Endothelial cell of umbilical vein (primary cell): Measurements from ENCODE around the gene ARL8A. TPM values are rescaled to one million over a fixed set of nuclear protein-coding genes. Genes with fewer than 3 reads are reported as not detected.

Source experiments
- BruUV-seq: library from RNA; stranded (reverse); fragments of 400-500 nt; replicated peaks from 2 replicates; lab custom pipeline; 2021; lab: Mats Ljungman, UMichigan
- CTCF ChIA-PET: fragments of 300-600, 350-600 bp; sonication (Branson Sonifier 250); formaldehyde crosslinking; loops from one replicate; lab custom pipeline; 2021; ENCODE audit warnings: antibody characterized with exemption, inconsistent platforms; lab: Charles Lee
- POLR2A ChIA-PET: fragments of 300-600, 350-600 bp; sonication (Branson Sonifier 250); formaldehyde crosslinking; loops from one replicate; lab custom pipeline; 2021; ENCODE audit warnings: antibody characterized with exemption, inconsistent platforms; lab: Charles Lee
- DNase-seq: peaks from one replicate; pipeline ENCODE4 v3.0.0-alpha.2; 2011; ENCODE audit warnings: low read depth, low spot score
- FAIRE-seq: peaks from 2 replicates; lab custom pipeline; 2011; peaks lifted over from hg19 to GRCh38; lab: Jason Lieb, UNC
- H2AFZ ChIP-seq: 2 replicates; pipeline ENCODE4 v1.6.0; 2012; ENCODE audit warnings: low read depth, low read length, control low read depth, inconsistent platforms
- H3K27ac ChIP-seq: 2 replicates; pipeline ENCODE4 v1.5.1; 2011; ENCODE audit warnings: low read depth, mild to moderate bottlenecking, control low read depth, low read length, moderate library complexity; ENCODE audit not compliant: insufficient read depth
- H3K27me3 ChIP-seq, 2 experiments: 2 replicates each; pipeline versions ENCODE4 v1.6.0 to v1.6.1; 2011; ENCODE audit warnings: low read length in 2 of 2, mixed read lengths in 1 of 2; ENCODE audit not compliant: control insufficient read depth in 2 of 2, insufficient read depth in 2 of 2
- H3K36me3 ChIP-seq, 2 experiments: 2 replicates in 1 of 2; 3 replicates in 1 of 2; pipeline ENCODE4 v1.5.1; 2011; ENCODE audit warnings: low read length in 2 of 2, mild to moderate bottlenecking in 1 of 2, moderate library complexity in 1 of 2; ENCODE audit not compliant: control insufficient read depth in 2 of 2, insufficient read depth in 2 of 2; ENCODE audit errors: extremely low read depth in 1 of 2
- H3K4me1 ChIP-seq: 3 replicates; pipeline ENCODE4 v1.5.1; 2011; ENCODE audit warnings: mild to moderate bottlenecking, low read length; ENCODE audit not compliant: control insufficient read depth, insufficient read depth; ENCODE audit errors: extremely low read depth
- H3K4me2 ChIP-seq: 2 replicates; pipeline ENCODE4 v1.6.1; 2011; ENCODE audit warnings: low read length, control low read depth, mixed read lengths; ENCODE audit not compliant: insufficient read depth
- H3K4me3 ChIP-seq, 3 experiments: fragments of 200-600 bp in 1 of 3; sonication (generic), shearing (Covaris generic) in 1 of 3; replicated peaks in 1 of 3; 2 replicates each; pipeline ENCODE4 v1.5.1; 2011 to 2016; ENCODE audit warnings: control low read depth in 3 of 3, low read length in 3 of 3, mild to moderate bottlenecking in 2 of 3, inconsistent platforms in 1 of 3, low read depth in 1 of 3, moderate library complexity in 1 of 3; ENCODE audit not compliant: insufficient read depth in 1 of 3
- H3K79me2 ChIP-seq: 2 replicates; pipeline ENCODE4 v1.6.0; 2012; ENCODE audit warnings: low read length, inconsistent platforms; ENCODE audit not compliant: control insufficient read depth, insufficient read depth
- H3K9ac ChIP-seq: replicated peaks from 2 replicates; pipeline ENCODE3; 2011; ENCODE audit warnings: low read length, control low read depth; ENCODE audit not compliant: insufficient read depth; ENCODE audit errors: extremely low read depth
- H3K9me1 ChIP-seq: replicated peaks from 3 replicates; pipeline ENCODE4 v1.6.0; 2011; ENCODE audit warnings: mild to moderate bottlenecking, low read length; ENCODE audit not compliant: control insufficient read depth, insufficient read depth; ENCODE audit errors: extremely low read depth
- H3K9me3 ChIP-seq: replicated peaks from 2 replicates; pipeline ENCODE4 v1.5.1; 2012; ENCODE audit warnings: low read length, inconsistent platforms; ENCODE audit not compliant: control insufficient read depth, insufficient read depth
- H4K20me1 ChIP-seq: replicated peaks from 2 replicates; pipeline ENCODE3; 2011; ENCODE audit warnings: mild to moderate bottlenecking, low read length; ENCODE audit not compliant: control insufficient read depth, insufficient read depth; ENCODE audit errors: extremely low read depth
- CTCF ChIP-seq, 2 donors: IDR thresholded peaks; 1 replicate in 1 of 2; 2 replicates in 1 of 2; pipeline ENCODE4 v1.5.1; 2011; ENCODE audit warnings: low read length in 2 of 2, mild to moderate bottlenecking in 2 of 2, moderate library complexity in 2 of 2, control low read depth in 1 of 2, inconsistent platforms in 1 of 2, low read depth in 1 of 2; ENCODE audit not compliant: insufficient read depth in 1 of 2; ENCODE audit errors: extremely low read depth in 1 of 2
- EZH2 ChIP-seq: IDR thresholded peaks from 2 replicates; pipeline ENCODE4 v1.6.1; 2012; ENCODE audit warnings: borderline replicate concordance, low read depth, mild to moderate bottlenecking, moderate library complexity, low read length, inconsistent platforms; ENCODE audit not compliant: severe bottlenecking
- FOS ChIP-seq: IDR thresholded peaks from 2 replicates; pipeline ENCODE4 v1.6.1; 2011; ENCODE audit warnings: mild to moderate bottlenecking, low read length, moderate library complexity, borderline replicate concordance; ENCODE audit not compliant: insufficient read depth
- GATA2 ChIP-seq: IDR thresholded peaks from 2 replicates; pipeline ENCODE4 v1.7.0; 2011; ENCODE audit warnings: low read depth, mild to moderate bottlenecking, moderate library complexity, mixed read lengths, low read length; ENCODE audit not compliant: insufficient read length, insufficient read depth
- JUN ChIP-seq: IDR thresholded peaks from 2 replicates; pipeline ENCODE4 v1.6.1; 2011; ENCODE audit warnings: borderline replicate concordance, low read depth; ENCODE audit not compliant: insufficient read length, insufficient read depth
- MYC ChIP-seq: IDR thresholded peaks from one replicate; pipeline ENCODE4 v1.6.1; 2011; ENCODE audit warnings: mild to moderate bottlenecking, low read depth, low read length
- POLR2A ChIP-seq: IDR thresholded peaks from 2 replicates; pipeline ENCODE4 v1.6.1; 2012; ENCODE audit warnings: low read depth, mild to moderate bottlenecking, control low read depth, low read length
- POLR2AphosphoS5 ChIP-seq: IDR thresholded peaks from 2 replicates; pipeline ENCODE4 v1.6.1; 2012; ENCODE audit warnings: low read depth, mild to moderate bottlenecking, control low read depth, low read length, moderate library complexity; ENCODE audit not compliant: insufficient read depth
- dilution Hi-C: fragments of 300-500 bp; cut with MboI; formaldehyde crosslinking; loops from one replicate; pipeline ENCODE4 v1.15.0; 2019; ENCODE audit warnings: low sequenced_read_pairs; ENCODE audit not compliant: extremely low pct_ligation_motif_present
- intact Hi-C: fragments of 100-400 bp; cut with micrococcal nuclease; formaldehyde crosslinking; loops from one replicate; pipeline ENCODE4 v1.10.0; 2022
- polyA plus RNA-seq, 4 experiments: library from polyadenylated mRNA; depleted of rRNA in 3 of 4; stranded (reverse) in 3 of 4; unstranded in 1 of 4; fragments of >200 nt; gene quantifications; 2 replicates each; pipeline versions ENCODE4 v1.2.1 to v1.2.3, GENCODE V29; 2011 to 2012; ENCODE audit warnings: missing spikeins in 1 of 4
- total RNA-seq: library from RNA; stranded (reverse); gene quantifications from 2 replicates; pipeline ENCODE4 v1.2.3, GENCODE V29; 2021
- TF ChIP-seq, protein P1 (sequence below): IDR thresholded peaks from 2 replicates; pipeline ENCODE4 v1.6.1; 2011; ENCODE audit not compliant: insufficient read depth, insufficient read length

ARL8A gene
- total and polyA plus RNA-seq, 2 donors (not counting 3 experiments of a cell fraction or from before 2014, with no cell fraction given) = 54.3 to 69.5 TPM

GRCh38 chr1:202127836-202128622 is 16.5 kb downstream of the ARL8A start:
- no peaks in the 10 kb centered on the region for H3K9me3 ChIP-seq
- peaks cover 1 to 8% of the 10 kb centered on the region in 2 experiments for H3K36me3 ChIP-seq
- no peaks in the 10 kb centered on the region for H3K4me1 ChIP-seq
- no peak for FAIRE-seq
- POLR2A ChIA-PET = no interaction called here
- peaks cover 4 to 10% of the 10 kb centered on the region in 2 experiments for H3K27me3 ChIP-seq
- TF ChIP-seq, protein P1, sequence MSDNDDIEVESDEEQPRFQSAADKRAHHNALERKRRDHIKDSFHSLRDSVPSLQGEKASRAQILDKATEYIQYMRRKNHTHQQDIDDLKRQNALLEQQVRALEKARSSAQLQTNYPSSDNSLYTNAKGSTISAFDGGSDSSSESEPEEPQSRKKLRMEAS = no peak
- TF ChIP-seq POLR2A (no peak), JUN (no peak), CTCF (IDR thresholded peaks at IDR 0.05; ENCODE audit: extremely low read depth in 1 of 2, insufficient read depth in 1 of 2, low read depth in 1 of 2, low read length in 2 of 2) (no peak), POLR2AphosphoS5 (no peak), GATA2 (no peak), EZH2 (no peak), MYC (no peak), FOS (no peak)
- DNase-seq = no peak
- H3K9ac ChIP-seq = no peak overlapping the region
- H4K20me1 ChIP-seq = no peaks in the 10 kb centered on the region
- H3K27ac ChIP-seq = no peak overlapping the region
- dilution Hi-C loops (no loop called here), intact Hi-C loops (no loop called here)
- H3K9me1 ChIP-seq = no peaks in the 10 kb centered on the region
- no TSS peak for BruUV-seq
- H3K4me2 ChIP-seq = no peak overlapping the region
- H3K79me2 ChIP-seq = no peaks in the 10 kb centered on the region
- H3K4me3 ChIP-seq = no peak overlapping the region
- no peak overlapping the region for H2AFZ ChIP-seq
- CTCF ChIA-PET = interaction anchor here (0.6 to 4.5 kb wide), 2 partner anchors 14 to 128 kb away, joined by 3 to 19 read pairs; no protein-coding TSS in a partner anchor
